Neuronal stem cell (in vitro differentiated cells): ENCODE results near the gene ARID4B.

Experiments used
- DNase-seq: peaks from one replicate; pipeline ENCODE4 v3.0.0-alpha.2; 2013; ENCODE audit warnings: low spot score
- H2AFZ ChIP-seq: one replicate; pipeline ENCODE4 v1.6.1; 2013; ENCODE audit warnings: mild to moderate bottlenecking, low read length, inconsistent platforms
- H2AK5ac ChIP-seq: 2 replicates; pipeline ENCODE4 v1.6.1; 2013; ENCODE audit warnings: low read depth, mild to moderate bottlenecking, inconsistent platforms, low read length, moderate library complexity, mixed read lengths
- H2BK120ac ChIP-seq: 2 replicates; pipeline ENCODE4 v1.6.1; 2013; ENCODE audit warnings: low read depth, mild to moderate bottlenecking, inconsistent platforms, low read length, moderate library complexity, mixed read lengths
- H2BK12ac ChIP-seq: one replicate; pipeline ENCODE4 v1.6.1; 2013; ENCODE audit warnings: low read length, inconsistent platforms
- H2BK15ac ChIP-seq: 2 replicates; pipeline ENCODE4 v1.6.1; 2013; ENCODE audit warnings: mild to moderate bottlenecking, low read length, inconsistent platforms, mixed read lengths
- H2BK5ac ChIP-seq: one replicate; pipeline ENCODE4 v1.6.1; 2013; ENCODE audit warnings: inconsistent platforms, mild to moderate bottlenecking, low read length, moderate library complexity
- H3K14ac ChIP-seq: one replicate; pipeline ENCODE4 v1.6.1; 2013; ENCODE audit warnings: low read length, inconsistent platforms
- H3K18ac ChIP-seq: 2 replicates; pipeline ENCODE4 v1.6.1; 2013; ENCODE audit warnings: low read length, inconsistent platforms
- H3K23ac ChIP-seq: 2 replicates; pipeline ENCODE4 v1.6.1; 2013; ENCODE audit warnings: low read depth, mild to moderate bottlenecking, mixed read lengths, low read length, inconsistent platforms; ENCODE audit not compliant: poor library complexity
- H3K27ac ChIP-seq: replicated peaks from 3 replicates; pipeline ENCODE4 v1.5.1; 2013; ENCODE audit warnings: low read length, inconsistent platforms
- H3K27me3 ChIP-seq, 3 experiments: 2 replicates each; pipeline ENCODE4 v1.6.1; 2013; ENCODE audit warnings: low read length in 3 of 3, mild to moderate bottlenecking in 2 of 3, inconsistent platforms in 1 of 3, low read depth in 1 of 3, mixed read lengths in 1 of 3, moderate library complexity in 1 of 3; ENCODE audit not compliant: control insufficient read depth in 3 of 3, insufficient read depth in 3 of 3
- H3K36me3 ChIP-seq, 2 donors: replicated peaks in 1 of 2; 2 replicates each; pipeline ENCODE4 v1.6.1; 2013; ENCODE audit warnings: low read length in 2 of 2; ENCODE audit not compliant: control insufficient read depth in 2 of 2, insufficient read depth in 2 of 2
- H3K4ac ChIP-seq: 2 replicates; pipeline ENCODE4 v1.6.1; 2013; ENCODE audit warnings: inconsistent platforms, mild to moderate bottlenecking, low read length, moderate library complexity
- H3K4me1 ChIP-seq, 2 donors: 1 replicate in 1 of 2; 2 replicates in 1 of 2; pipeline ENCODE4 v1.6.1; 2013; ENCODE audit warnings: low read length in 2 of 2, low read depth in 1 of 2; ENCODE audit not compliant: control insufficient read depth in 2 of 2, insufficient read depth in 1 of 2
- H3K4me2 ChIP-seq: one replicate; pipeline ENCODE4 v1.6.1; 2013; ENCODE audit warnings: mild to moderate bottlenecking, low read length, inconsistent platforms; ENCODE audit not compliant: insufficient read depth, poor library complexity, severe bottlenecking
- H3K4me3 ChIP-seq, 2 donors: 2 replicates each; pipeline ENCODE4 v1.5.1; 2013; ENCODE audit warnings: low read length in 2 of 2, mild to moderate bottlenecking in 2 of 2, inconsistent platforms in 1 of 2, moderate library complexity in 1 of 2
- H3K79me1 ChIP-seq: one replicate; pipeline ENCODE4 v1.6.1; 2013; ENCODE audit warnings: low read depth, mild to moderate bottlenecking, inconsistent platforms, low read length, moderate library complexity
- H3K9ac ChIP-seq: one replicate; pipeline ENCODE4 v1.6.1; 2013; ENCODE audit warnings: mild to moderate bottlenecking, low read depth, low read length, inconsistent platforms; ENCODE audit not compliant: poor library complexity
- H3K9me3 ChIP-seq, 2 donors: replicated peaks in 1 of 2; 2 replicates each; pipeline versions ENCODE3 to v1.6.1; 2013; ENCODE audit warnings: low read length in 2 of 2, mild to moderate bottlenecking in 2 of 2, inconsistent platforms in 1 of 2, low read depth in 1 of 2, mixed read lengths in 1 of 2, moderate library complexity in 1 of 2; ENCODE audit not compliant: control insufficient read depth in 2 of 2, insufficient read depth in 1 of 2
- H4K8ac ChIP-seq: one replicate; pipeline ENCODE4 v1.6.1; 2013; ENCODE audit warnings: low read depth, mild to moderate bottlenecking, inconsistent platforms, low read length, moderate library complexity
- H4K91ac ChIP-seq: one replicate; pipeline ENCODE4 v1.6.1; 2013; ENCODE audit warnings: low read length, low read depth, mild to moderate bottlenecking, inconsistent platforms; ENCODE audit not compliant: poor library complexity
- whole genome bisulfite sequencing, 2 donors: extraction: QIAGEN DNeasy Blood & Tissue Kit; methylation state at CpG; one replicate each; pipeline ENCODE4 v1.1.7; 2013; ENCODE audit warnings: missing lambda C conversion rate in 2 of 2, mixed read lengths in 1 of 2; ENCODE audit not compliant: insufficient read length in 2 of 2, insufficient replicate concordance in 1 of 2; ENCODE audit errors: extremely low coverage in 2 of 2; 5-methylcytosine and 5-hydroxymethylcytosine counted together

Gene ARID4B

GRCh38 chr1:235142991-235143390, 185.0 kb downstream of the ARID4B start:
- Histone ChIP-seq H2BK120ac (no peak overlapping the region), H4K8ac (no peak overlapping the region), H3K9ac (no peak overlapping the region), H2BK5ac (no peak overlapping the region), H3K27me3 (no peaks in the 10 kb centered on the region), H3K36me3 (peaks cover 20 to 89% of the 10 kb centered on the region in 2 donors), H3K18ac (no peak overlapping the region), H2AFZ (no peak overlapping the region), H3K4me2 (no peak overlapping the region), H2AK5ac (no peak overlapping the region), H3K23ac (no peak overlapping the region), H3K4ac (no peak overlapping the region), H2BK12ac (no peak overlapping the region), H3K4me3 (no peak overlapping the region), H3K27ac (no peak overlapping the region), H3K4me1 (peaks cover 0 to 3% of the 10 kb centered on the region in 2 donors), H3K79me1 (peaks cover 2% of the 10 kb centered on the region), H3K9me3 (no peaks in the 10 kb centered on the region), H4K91ac (no peak overlapping the region), H2BK15ac (no peak overlapping the region), H3K14ac (no peak overlapping the region)
- no peak for DNase-seq
- WGBS, 2 donors: no CpG with 5 or more reads among the region's 4 CpGs

- Histone ChIP-seq H3K27me3 (no peaks in the 10 kb centered on the region), H2BK15ac (no peak overlapping the region), H3K4me2 (no peak overlapping the region), H4K8ac (no peak overlapping the region), H3K79me1 (peaks cover 2% of the 10 kb centered on the region), H2BK5ac (no peak overlapping the region), H2AFZ (no peak overlapping the region), H2BK120ac (no peak overlapping the region), H3K18ac (no peak overlapping the region), H2AK5ac (no peak overlapping the region), H3K23ac (no peak overlapping the region), H3K14ac (no peak overlapping the region), H3K9ac (no peak overlapping the region), H3K9me3 (no peaks in the 10 kb centered on the region), H3K4ac (no peak overlapping the region), H4K91ac (no peak overlapping the region), H3K4me3 (no peak overlapping the region), H3K36me3 (peaks cover 26 to 86% of the 10 kb centered on the region in 2 donors), H3K27ac (no peak overlapping the region), H3K4me1 (peaks cover 0 to 3% of the 10 kb centered on the region in 2 donors), H2BK12ac (no peak overlapping the region)
- no peak for DNase-seq
- no CpG with 5 or more reads among the region's 5 CpGs for whole genome bisulfite sequencing, 2 donors
Measured at GRCh38 chr1:235139315-235139714, 188.7 kb downstream of the ARID4B start.

- Histone ChIP-seq H2BK5ac (no peak overlapping the region), H2AK5ac (no peak overlapping the region), H2BK15ac (no peak overlapping the region), H3K79me1 (peaks cover 2% of the 10 kb centered on the region), H4K91ac (no peak overlapping the region), H3K4ac (no peak overlapping the region), H3K27me3 (no peaks in the 10 kb centered on the region), H3K4me3 (no peak overlapping the region), H3K14ac (no peak overlapping the region), H3K23ac (no peak overlapping the region), H3K36me3 (peaks cover 28 to 86% of the 10 kb centered on the region in 2 donors), H3K9ac (no peak overlapping the region), H2BK120ac (no peak overlapping the region), H3K27ac (no peak overlapping the region), H3K9me3 (no peaks in the 10 kb centered on the region), H4K8ac (no peak overlapping the region), H3K4me1 (peaks cover 0 to 3% of the 10 kb centered on the region in 2 donors), H2BK12ac (no peak overlapping the region), H3K18ac (no peak overlapping the region), H2AFZ (no peak overlapping the region), H3K4me2 (no peak overlapping the region)
- DNase-seq: no peak
- WGBS, 2 donors: no CpG with 5 or more reads among the region's 2 CpGs
Measured at GRCh38 chr1:235138821-235139220, 189.2 kb downstream of the ARID4B start.

GRCh38 chr1:235136111-235136510, 191.9 kb downstream of the ARID4B start:
- WGBS, 2 donors: no CpG with 5 or more reads among the region's 4 CpGs
- DNase-seq: no peak
- H2AK5ac ChIP-seq: no peak overlapping the region

More at GRCh38 chr1:235136111-235136510, 191.9 kb downstream of the ARID4B start:
- H2BK12ac ChIP-seq: no peak overlapping the region
- H3K36me3 ChIP-seq: peaks cover 30 to 88% of the 10 kb centered on the region in 2 donors
- no peak overlapping the region for H3K23ac ChIP-seq
- no peaks in the 10 kb centered on the region for H3K9me3 ChIP-seq
- no peak overlapping the region for H3K27ac ChIP-seq
- no peak overlapping the region for H3K4ac ChIP-seq
- H2BK15ac ChIP-seq: no peak overlapping the region
- no peak overlapping the region for H3K4me3 ChIP-seq
- H3K79me1 ChIP-seq: peaks cover 2% of the 10 kb centered on the region
- H4K8ac ChIP-seq: no peak overlapping the region
- no peak overlapping the region for H3K4me2 ChIP-seq
- H2BK120ac ChIP-seq: no peak overlapping the region
- no peak overlapping the region for H2AFZ ChIP-seq
- H3K18ac ChIP-seq: no peak overlapping the region
- peaks cover 0 to 3% of the 10 kb centered on the region in 2 donors for H3K4me1 ChIP-seq
- no peak overlapping the region for H2BK5ac ChIP-seq
- H3K14ac ChIP-seq: no peak overlapping the region
- no peaks in the 10 kb centered on the region for H3K27me3 ChIP-seq
- H3K9ac ChIP-seq: no peak overlapping the region
- no peak overlapping the region for H4K91ac ChIP-seq
